LNCAP (cell line): ENCODE measurements around the gene TIMM13.

Experiments
- CTCF ChIP-seq: fragments of 450-650 bp; IDR thresholded peaks from 2 replicates; pipeline ENCODE4 v1.5.1; 2017; ENCODE audit warnings: mild to moderate bottlenecking

Gene TIMM13

GRCh38 chr19:2392366-2392765 lies 35.0 kb downstream of the TIMM13 start:
- TF ChIP-seq CTCF = no peak

DNA sequence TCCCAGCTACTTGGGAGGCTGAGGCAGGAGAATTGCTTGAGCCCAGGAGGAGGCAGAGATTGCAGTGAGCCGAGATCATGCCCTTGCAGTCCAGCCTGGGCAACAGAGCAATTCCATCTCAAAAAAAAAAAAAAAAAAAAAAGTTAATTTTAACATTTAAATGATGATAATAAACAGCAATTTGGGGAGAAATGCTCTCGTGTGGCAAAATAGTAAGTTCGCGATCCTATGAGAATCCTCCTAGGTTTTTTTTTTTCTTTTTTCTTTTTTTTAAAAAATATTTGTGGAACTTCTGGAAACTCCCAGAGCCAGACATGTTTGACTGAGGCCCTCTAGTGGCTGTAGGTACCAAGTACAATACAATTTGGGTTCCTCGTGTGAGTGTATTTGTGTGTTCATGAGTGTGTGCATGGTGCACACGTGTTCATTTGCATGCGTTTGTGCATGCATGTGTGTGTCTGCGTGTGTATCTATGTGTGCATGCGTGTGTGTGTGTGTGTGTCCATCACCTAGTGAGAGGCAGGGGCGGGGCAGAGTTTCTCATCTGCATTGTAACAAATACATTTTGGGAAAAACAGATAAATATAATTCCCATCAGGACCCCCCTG lies 36.2 kb downstream of the TIMM13 start:
- TF ChIP-seq CTCF = peak; percentile 88

DNA sequence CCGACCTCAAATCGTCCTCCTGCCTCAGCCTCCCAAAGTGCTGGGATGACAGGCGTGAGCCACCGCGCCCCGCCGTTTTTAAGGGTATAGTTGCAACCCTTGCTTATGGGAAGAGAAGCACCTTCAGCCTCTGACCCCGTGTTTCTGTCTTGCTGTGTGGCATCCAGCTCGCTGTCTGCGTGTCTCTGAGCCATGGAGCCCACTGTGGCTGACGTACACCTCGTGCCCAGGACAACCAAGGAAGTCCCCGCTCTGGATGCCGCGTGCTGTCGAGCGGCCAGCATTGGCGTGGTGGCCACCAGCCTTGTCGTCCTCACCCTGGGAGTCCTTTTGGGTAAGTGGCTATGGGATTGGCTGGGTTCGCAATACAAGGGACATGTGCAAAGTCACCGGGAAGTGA lies 37.8 kb downstream of the TIMM13 start:
- TF ChIP-seq CTCF = no peak

DNA sequence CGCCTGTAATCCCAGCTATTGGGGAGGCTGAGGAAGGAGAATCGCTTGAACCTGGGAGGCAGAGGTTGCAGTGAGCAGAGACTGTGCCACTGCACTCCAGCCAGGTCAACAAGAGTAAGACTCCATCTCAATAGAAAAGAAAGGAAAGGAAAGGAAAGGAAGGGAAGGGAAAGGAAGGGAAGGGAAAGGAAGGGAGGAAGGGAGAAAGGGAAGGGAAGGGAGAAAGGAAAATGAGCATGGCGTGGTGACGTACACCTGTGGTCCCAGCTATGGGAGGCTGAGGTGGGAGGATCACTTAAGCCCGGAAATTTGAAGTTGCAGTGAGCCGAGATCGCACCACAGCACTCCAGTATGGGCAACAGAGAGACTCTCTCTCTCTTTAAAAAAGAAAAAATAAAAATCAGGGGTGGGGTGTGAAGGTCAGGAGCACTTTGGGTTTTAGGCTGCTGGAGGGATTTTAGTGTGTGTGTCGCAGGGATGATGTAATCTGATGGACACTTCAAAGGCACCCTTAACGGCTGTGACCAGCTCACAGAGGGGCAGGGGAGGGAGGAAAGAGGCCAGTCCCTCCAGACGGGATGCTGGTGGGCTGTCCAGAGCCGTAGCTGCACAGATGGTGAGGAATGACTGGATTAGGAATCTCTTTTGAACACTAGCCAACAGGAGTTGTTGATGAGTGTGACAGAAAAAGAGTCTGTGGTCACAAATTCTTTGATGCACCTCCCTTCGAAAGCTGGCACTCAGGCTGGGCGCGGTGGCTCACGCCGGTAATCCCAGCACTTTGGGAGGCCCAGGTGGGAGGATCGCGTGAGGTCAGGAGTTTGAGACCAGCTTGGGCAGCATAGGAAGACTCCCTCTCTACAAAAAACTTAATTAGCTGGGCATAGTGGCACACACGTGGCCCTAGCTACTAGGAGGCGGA lies 39.8 kb downstream of the TIMM13 start:
- TF ChIP-seq CTCF = no peak

GRCh38 chr19:2385053-2385721 lies 42.2 kb downstream of the TIMM13 start:
- TF ChIP-seq CTCF = no peak

DNA sequence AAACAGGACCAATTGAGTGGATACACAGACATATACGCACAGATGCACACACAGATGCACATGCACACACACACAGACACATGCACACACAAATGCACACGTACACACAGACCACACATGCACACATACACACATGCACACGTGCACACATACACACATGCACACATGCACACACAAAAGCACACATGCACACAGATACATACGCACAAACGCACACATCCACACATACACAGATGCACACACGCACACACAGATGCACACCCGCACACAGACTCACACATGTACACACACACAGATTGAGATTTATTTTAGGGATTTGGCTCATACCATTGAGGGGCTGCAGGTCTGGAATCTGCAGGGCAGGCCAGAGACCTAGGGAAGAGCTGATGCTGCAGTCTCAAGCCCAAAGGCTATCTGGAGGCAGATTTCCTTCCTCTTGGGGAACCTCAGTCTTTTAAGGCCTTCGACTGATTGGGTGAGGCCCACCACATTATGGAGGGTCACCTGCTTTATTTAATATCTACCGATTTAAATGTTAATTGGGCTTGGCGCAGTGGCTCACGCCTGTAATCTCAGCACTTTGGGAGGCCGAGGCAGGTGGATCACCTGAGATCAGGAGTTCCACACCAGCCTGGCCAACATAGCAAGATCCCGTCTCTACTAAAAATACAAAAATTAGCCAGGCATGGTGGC lies 44.7 kb downstream of the TIMM13 start:
- TF ChIP-seq CTCF = no peak

- TF ChIP-seq CTCF = no peak
These were observed 46.1 kb downstream of the TIMM13 start for GRCh38 chr19:2381148-2381820.
